K562 (cell line): ENCODE results near the gene CCDC61. TPM values are rescaled to one million over a fixed set of nuclear protein-coding genes. Genes with fewer than 3 reads are reported as not detected.
A peak's percentile ranks its signal among the peaks of the same experiment; 100 is the strongest.

Source experiments
- ATAC-seq: fragments of 200-7000 bp; cut with Tn5 transposase; 3 replicates; pipeline ENCODE4 v1.9.1; 2020; ENCODE audit warnings: moderate library complexity
- BruUV-seq: library from RNA; stranded (reverse); fragments of 400-500 nt; replicated peaks from 2 replicates; lab custom pipeline; 2021; lab: Mats Ljungman, UMichigan
- CTCF ChIA-PET: fragments of 300-600 bp; formaldehyde crosslinking; extraction: SDS; loops from one replicate; lab custom pipeline; 2021; ENCODE audit warnings: low intra/inter-chr PET ratio; lab: Yijun Ruan, JAX
- POLR2A ChIA-PET: fragments of 300-600, 350-650 bp; sonication (Branson Sonifier 250); formaldehyde crosslinking; extraction: SDS; loops from one replicate; lab custom pipeline; 2021; ENCODE audit warnings: antibody characterized with exemption, inconsistent platforms; lab: Yijun Ruan, JAX
- DNase-seq, 4 experiments: peaks; one replicate each; pipeline versions ENCODE4 v3.0.0 to v3.0.0-alpha.2; 2011 to 2018; ENCODE audit warnings: low spot score in 3 of 4, mixed read lengths in 3 of 4; ENCODE audit errors: extremely low read depth in 1 of 4
- FAIRE-seq: peaks from 2 replicates; lab custom pipeline; 2011; peaks lifted over from hg19 to GRCh38; lab: Jason Lieb, UNC
- H2AFZ ChIP-seq: 2 replicates; pipeline ENCODE4 v1.6.0; 2011; ENCODE audit warnings: low read depth, low read length, control low read depth, inconsistent platforms
- H3K27ac ChIP-seq: fragments of 200-600 bp; 3 replicates; pipeline ENCODE4 v1.8.0; 2011; ENCODE audit warnings: low read depth, mild to moderate bottlenecking, control low read depth, inconsistent platforms, low read length, moderate library complexity, mixed read lengths; ENCODE audit errors: extremely low read depth
- H3K27me3 ChIP-seq, 2 experiments: fragments of 300-600 bp in 1 of 2; 2 replicates in 1 of 2; 3 replicates in 1 of 2; pipeline versions ENCODE4 v1.6.0 to v1.8.0; 2011; ENCODE audit warnings: inconsistent platforms in 2 of 2, low read length in 2 of 2, mild to moderate bottlenecking in 1 of 2, mixed read lengths in 1 of 2, moderate library complexity in 1 of 2; ENCODE audit not compliant: control insufficient read depth in 2 of 2, insufficient read depth in 2 of 2
- H3K36me3 ChIP-seq: fragments of 300-600 bp; 3 replicates; pipeline ENCODE4 v1.8.0; 2011; ENCODE audit warnings: mild to moderate bottlenecking, low read length, inconsistent platforms; ENCODE audit not compliant: control insufficient read depth, insufficient read depth
- H3K4me1 ChIP-seq, 2 experiments: fragments of 200-600 bp in 1 of 2; replicated peaks in 1 of 2; 2 replicates in 1 of 2; 3 replicates in 1 of 2; pipeline versions ENCODE4 v1.5.1 to v1.8.0; 2011; ENCODE audit warnings: inconsistent platforms in 2 of 2, low read length in 2 of 2, mild to moderate bottlenecking in 1 of 2, mixed read lengths in 1 of 2, moderate library complexity in 1 of 2; ENCODE audit not compliant: control insufficient read depth in 2 of 2, insufficient read depth in 2 of 2
- H3K4me2 ChIP-seq: 2 replicates; pipeline ENCODE4 v1.6.1; 2011; ENCODE audit warnings: low read length, control low read depth, inconsistent platforms, mixed read lengths; ENCODE audit not compliant: insufficient read depth
- H3K4me3 ChIP-seq: fragments of 200-600 bp; sonication (generic), shearing (Covaris generic); 2 replicates; pipeline ENCODE4 v1.5.1; 2016; ENCODE audit warnings: control low read depth, inconsistent platforms
- H3K79me2 ChIP-seq: fragments of 200-600 bp; 3 replicates; pipeline ENCODE4 v1.8.0; 2011; ENCODE audit warnings: low read length, inconsistent platforms; ENCODE audit not compliant: control insufficient read depth, insufficient read depth
- H3K9ac ChIP-seq, 2 experiments: 2 replicates each; pipeline versions ENCODE4 v1.6.0 to v1.6.1; 2011; ENCODE audit warnings: low read depth in 2 of 2, low read length in 2 of 2, control low read depth in 1 of 2, inconsistent platforms in 1 of 2, mild to moderate bottlenecking in 1 of 2, mixed read lengths in 1 of 2; ENCODE audit not compliant: insufficient read depth in 1 of 2
- H3K9me1 ChIP-seq: one replicate; pipeline ENCODE4 v1.6.0; 2011; ENCODE audit warnings: inconsistent platforms, mild to moderate bottlenecking, low read length, moderate library complexity; ENCODE audit not compliant: control insufficient read depth, insufficient read depth
- H3K9me3 ChIP-seq: replicated peaks from 2 replicates; pipeline ENCODE4 v1.5.1; 2011; ENCODE audit warnings: low read depth, low read length, inconsistent platforms; ENCODE audit not compliant: control insufficient read depth, insufficient read depth
- H4K20me1 ChIP-seq: replicated peaks from 2 replicates; pipeline ENCODE4 v1.6.1; 2011; ENCODE audit warnings: low read length, inconsistent platforms, mixed read lengths; ENCODE audit not compliant: control insufficient read depth, insufficient read depth
- CBX3 ChIP-seq, 2 experiments: IDR thresholded peaks; 1 replicate in 1 of 2; 2 replicates in 1 of 2; pipeline ENCODE4 v1.6.1; 2012; ENCODE audit warnings: inconsistent platforms in 2 of 2, low read length in 2 of 2, borderline replicate concordance in 1 of 2, control low read depth in 1 of 2
- CEBPB ChIP-seq: fragments of 450-650 bp; IDR thresholded peaks from 2 replicates; pipeline ENCODE4 v1.6.1; 2016; ENCODE audit warnings: missing genetic modification characterization, missing compliant biosample characterization
- ELF1 ChIP-seq: fragments of 200-800 bp; sonication (Bioruptor generic); IDR thresholded peaks from 2 replicates; pipeline ENCODE4 v1.6.1; 2016; ENCODE audit warnings: missing genetic modification characterization, missing compliant biosample characterization
- HCFC1 ChIP-seq: IDR thresholded peaks from 2 replicates; pipeline ENCODE4 v1.6.1; 2012; ENCODE audit warnings: low read depth, low read length, improper control_type of control experiment
- HDAC2 ChIP-seq: fragments of 450-650 bp; IDR thresholded peaks from 2 replicates; pipeline ENCODE4 v1.6.1; 2016; ENCODE audit warnings: mild to moderate bottlenecking
- NFE2L1 ChIP-seq: fragments of 450-650 bp; IDR thresholded peaks from 2 replicates; pipeline ENCODE4 v1.6.1; 2016; ENCODE audit warnings: missing genetic modification characterization, low read depth, mild to moderate bottlenecking, missing compliant biosample characterization, moderate library complexity, borderline replicate concordance
- PTTG1 ChIP-seq: fragments of 450-650 bp; IDR thresholded peaks from 2 replicates; pipeline ENCODE4 v1.6.1; 2016; ENCODE audit warnings: low read depth, mild to moderate bottlenecking, missing genetic modification characterization, missing compliant biosample characterization
- SETDB1 ChIP-seq: IDR thresholded peaks from one replicate; pipeline ENCODE4 v1.6.1; 2012; ENCODE audit warnings: low read length, control low read depth, inconsistent platforms
- SMARCC2 ChIP-seq: fragments of 450-650 bp; IDR thresholded peaks from 2 replicates; pipeline ENCODE4 v1.6.1; 2017; ENCODE audit warnings: antibody characterized with exemption, moderate library complexity, mild to moderate bottlenecking, low read depth
- TCF3 ChIP-seq: sonication (generic); formaldehyde crosslinking; IDR thresholded peaks from 2 replicates; pipeline ENCODE4 v1.4.0; 2020; ENCODE audit warnings: mild to moderate bottlenecking, missing genetic modification reagents
- TFAM ChIP-seq: fragments of 250-450 bp; sonication (Bioruptor Pico); conservative IDR thresholded peaks from 2 replicates; pipeline ENCODE4 v1.5.0; 2021; ENCODE audit warnings: mild to moderate bottlenecking, moderate library complexity
- ZBTB33 ChIP-seq: sonication (generic); formaldehyde crosslinking; IDR thresholded peaks from 2 replicates; pipeline ENCODE4 v1.8.1; 2023; ENCODE audit warnings: mild to moderate bottlenecking, missing genetic modification reagents
- ZNF316 ChIP-seq: fragments of 450-650 bp; IDR thresholded peaks from 2 replicates; pipeline ENCODE4 v1.6.1; 2016
- ZNF766 ChIP-seq: fragments of 200-800 bp; sonication (Bioruptor generic); conservative IDR thresholded peaks from 2 replicates; pipeline ENCODE4 v1.6.1; 2016; ENCODE audit warnings: missing genetic modification characterization, missing compliant biosample characterization
- ZSCAN29 ChIP-seq: fragments of 450-650 bp; IDR thresholded peaks from 2 replicates; pipeline ENCODE4 v1.6.1; 2017
- WGBS: fragments of 100-300 bp; shearing (Covaris generic); methylation state at CpG from one replicate; pipeline ENCODE4 v1.1.6; 2016; ENCODE audit warnings: low coverage, mixed read lengths; ENCODE audit not compliant: insufficient coverage; ENCODE audit errors: missing lambda C conversion rate; 5-methylcytosine and 5-hydroxymethylcytosine counted together
- in situ Hi-C: fragments of 300-500 bp; cut with MboI; formaldehyde crosslinking; loops from 4 replicates; pipeline ENCODE4 v1.15.0; 2018; ENCODE audit warnings: inconsistent platforms, mixed read lengths
- intact Hi-C: fragments of 100-400 bp; cut with micrococcal nuclease; formaldehyde crosslinking; loops from 2 replicates; pipeline ENCODE4 v1.14.2; 2022
- polyA plus RNA-seq, 8 experiments: library from polyadenylated mRNA; depleted of rRNA in 4 of 8; stranded (reverse) in 5 of 8; unstranded in 3 of 8; fragments of >200 nt; fragmentation: Nextera tagmentation in 2 of 8; fragmentation: Illumina TruSeq in 1 of 8; extraction: Ambion mirVana in 2 of 8; extraction: Trizol in 1 of 8; gene quantifications; 2 replicates each; pipeline versions ENCODE4 v1.2.1 to v1.2.3, GENCODE V29; 2011 to 2014; ENCODE audit warnings: inconsistent platforms in 1 of 8, missing spikeins in 1 of 8
- total RNA-seq, 7 experiments: library from RNA; depleted of rRNA in 6 of 7; stranded (reverse); fragments of >200 nt in 6 of 7; fragmentation: Illumina TruSeq in 2 of 7; extraction: Trizol in 2 of 7; gene quantifications; 2 replicates each; pipeline versions ENCODE4 v1.2.1 to v1.2.3, GENCODE V29; 2011 to 2021; ENCODE audit warnings: low replicate concordance in 1 of 7
- TF ChIP-seq, protein P1 (sequence below), 3 experiments: IDR thresholded peaks in 2 of 3; conservative IDR thresholded peaks in 1 of 3; 2 replicates each; pipeline ENCODE4 v1.5.1; 2011 to 2012; ENCODE audit warnings: low read length in 3 of 3, mild to moderate bottlenecking in 3 of 3, control low read depth in 2 of 3, improper control_type of control experiment in 1 of 3, inconsistent platforms in 1 of 3, low read depth in 1 of 3, mixed read lengths in 1 of 3, moderate library complexity in 1 of 3; ENCODE audit not compliant: insufficient read depth in 2 of 3

The CCDC61 gene
- total and polyA plus RNA-seq, 9 of the 15 experiments (the other 6 are each of a cell fraction or from before 2014, with no cell fraction given), result 0.07 to 27.0 (median 10.3) TPM

DNA sequence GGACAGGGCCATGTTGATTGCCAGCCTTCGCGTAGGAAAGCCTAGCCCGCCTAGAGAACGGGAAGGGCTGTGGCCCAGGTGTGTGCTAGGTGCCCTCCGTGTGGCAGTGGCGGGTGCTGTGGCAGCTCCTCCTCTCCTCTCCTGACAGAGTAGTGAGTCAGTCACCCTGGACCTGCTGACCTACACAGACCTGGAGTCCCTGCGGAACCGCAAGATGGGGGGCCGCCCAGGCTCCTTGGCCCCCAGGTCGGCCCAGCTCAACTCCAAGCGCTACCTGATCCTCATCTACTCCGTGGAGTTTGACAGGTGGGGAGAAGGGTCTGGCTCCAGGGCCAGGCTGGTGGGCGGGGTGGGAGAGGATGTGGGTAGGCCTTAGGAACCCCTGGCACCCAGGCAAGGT lies 11.1 kb downstream of the CCDC61 start (continued):
- TF ChIP-seq SMARCC2 (no peak), CEBPB (no peak), NFE2L1 (tag) (no peak), ZNF316 (no peak), PTTG1 (tag) (no peak), SETDB1 (no peak), ZNF766 (CRISPR knock-in tag) (no peak)
- TF ChIP-seq, all 486 proteins: peak for 0

DNA sequence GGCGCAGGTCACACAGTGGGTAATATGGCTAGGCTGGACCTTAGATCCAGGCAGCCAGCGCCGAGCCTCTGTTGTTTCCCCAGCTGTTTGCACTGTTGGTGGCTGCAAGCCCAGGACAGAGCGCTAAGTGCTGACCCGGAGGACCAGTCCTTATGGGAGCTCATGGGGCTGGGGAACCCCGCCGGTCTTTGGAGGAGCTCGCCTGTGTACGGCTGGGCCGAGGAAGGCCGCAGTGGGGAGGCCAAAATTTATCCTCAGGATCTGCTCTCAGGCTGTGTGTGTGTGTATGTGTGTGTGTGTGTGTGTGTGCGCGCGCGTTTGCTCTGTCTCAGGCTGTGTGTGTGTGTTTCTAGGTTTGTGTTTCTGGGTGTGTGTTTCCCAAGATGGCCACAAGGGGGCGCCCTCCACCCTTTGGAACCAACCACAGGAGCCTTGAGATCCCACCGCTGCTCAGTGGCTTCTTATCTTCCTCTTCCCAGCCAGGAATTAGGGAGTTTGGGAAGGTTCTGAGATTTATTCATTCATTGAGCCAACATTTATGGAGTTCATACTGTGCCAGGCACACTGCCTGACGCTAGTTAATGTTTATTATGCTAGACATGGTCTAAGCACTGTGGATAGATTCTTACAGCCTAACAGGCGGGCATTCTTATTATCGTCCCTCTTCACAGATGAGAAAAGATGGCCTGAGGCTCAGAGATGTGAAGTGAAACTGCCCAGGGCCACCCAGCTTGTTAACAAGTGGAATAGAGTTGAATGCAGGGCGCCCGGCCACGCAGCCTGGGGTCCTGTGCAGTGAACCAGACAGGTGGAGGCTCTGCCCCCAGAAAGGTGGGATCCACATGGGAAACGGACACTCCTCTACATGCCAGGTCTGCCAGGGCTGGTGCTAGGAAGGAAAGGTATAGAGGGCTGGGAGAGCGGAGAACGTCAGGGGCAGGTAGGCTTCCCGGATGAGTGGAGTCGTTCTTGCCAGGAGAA lies 14.6 kb downstream of the CCDC61 start:
- Histone ChIP-seq H3K79me2 (no peaks in the 10 kb centered on the region), H3K27me3 (no peaks in the 10 kb centered on the region), H3K9me1 (no peaks in the 10 kb centered on the region), H4K20me1 (0 out of 2 replicates have a peak, but pooled peaks cover 4% of the 10 kb centered on the region), H3K27ac (no peak overlapping the region), H3K9me3 (no peaks in the 10 kb centered on the region), H3K4me2 (no peak overlapping the region), H3K4me3 (no peak overlapping the region), H2AFZ (peak overlapping the region; percentile 47; the same call in 1 of the 2 replicates), H3K9ac (peak overlapping the region in 1 of 2 experiments; percentile 16; a peak in 1 of 4 replicates), H3K4me1 (peaks cover 3 to 12% of the 10 kb centered on the region in 2 experiments; a peak in 2 of 5 replicates), H3K36me3 (peaks cover 6% of the 10 kb centered on the region; the same call in 2 of the 3 replicates)
- in situ Hi-C loops (loop anchor here (10.0 kb wide), 1 partner anchor 205 kb away; no protein-coding TSS in a partner anchor), intact Hi-C loops (loop anchor here (5.0 kb wide), 1 partner anchor 193 kb away; the partner anchor contains the start of gene RSPH6A)
- DNase-seq, result peak; percentile 72 to 83 (median 80)
- peak; percentile 95 for FAIRE-seq
- ATAC-seq, result peak; percentile 97
- CTCF ChIA-PET, result interaction anchor here (2.1 to 2.3 kb wide), 2 partner anchors 67 to 255 kb away, joined by 7 to 15 read pairs; no protein-coding TSS in a partner anchor
- BruUV-seq, result no TSS peak
- POLR2A ChIA-PET, result no interaction called here
- WGBS, result 48% methylated on average over 28 of the region's 28 CpGs
- TF ChIP-seq ELF1 (tag) (no peak), HDAC2 (no peak), TCF3 (CRISPR knock-in tag) (no peak), HCFC1 (peak; percentile 20; the same call in 1 of the 2 replicates), ZNF316 (no peak), ZSCAN29 (no peak), CBX3 (IDR thresholded peaks at IDR 0.05; ENCODE audit: borderline replicate concordance in 1 of 2, low read length in 2 of 2) (0 out of 3 replicates have a peak, but pooled peaks of 1 of the 2 experiments have one; percentile 21), ZBTB33 (CRISPR knock-in tag) (peak; percentile 74), TFAM (no peak)
- TF ChIP-seq, protein P1, sequence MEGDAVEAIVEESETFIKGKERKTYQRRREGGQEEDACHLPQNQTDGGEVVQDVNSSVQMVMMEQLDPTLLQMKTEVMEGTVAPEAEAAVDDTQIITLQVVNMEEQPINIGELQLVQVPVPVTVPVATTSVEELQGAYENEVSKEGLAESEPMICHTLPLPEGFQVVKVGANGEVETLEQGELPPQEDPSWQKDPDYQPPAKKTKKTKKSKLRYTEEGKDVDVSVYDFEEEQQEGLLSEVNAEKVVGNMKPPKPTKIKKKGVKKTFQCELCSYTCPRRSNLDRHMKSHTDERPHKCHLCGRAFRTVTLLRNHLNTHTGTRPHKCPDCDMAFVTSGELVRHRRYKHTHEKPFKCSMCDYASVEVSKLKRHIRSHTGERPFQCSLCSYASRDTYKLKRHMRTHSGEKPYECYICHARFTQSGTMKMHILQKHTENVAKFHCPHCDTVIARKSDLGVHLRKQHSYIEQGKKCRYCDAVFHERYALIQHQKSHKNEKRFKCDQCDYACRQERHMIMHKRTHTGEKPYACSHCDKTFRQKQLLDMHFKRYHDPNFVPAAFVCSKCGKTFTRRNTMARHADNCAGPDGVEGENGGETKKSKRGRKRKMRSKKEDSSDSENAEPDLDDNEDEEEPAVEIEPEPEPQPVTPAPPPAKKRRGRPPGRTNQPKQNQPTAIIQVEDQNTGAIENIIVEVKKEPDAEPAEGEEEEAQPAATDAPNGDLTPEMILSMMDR (IDR thresholded peaks at IDR 0.05 in 2 of 3, conservative IDR thresholded peaks at IDR 0.05 in 1 of 3; ENCODE audit: insufficient read depth in 2 of 3, low read depth in 1 of 3, low read length in 3 of 3), result peak; percentile 79 to 90 (median 82)
